Medulla oblongata (tissue), 1 donor: Measurements from ENCODE around the gene NMNAT2.
"Not testable (repeated sequence)": the region's sequence is repeated elsewhere in the genome, so short reads cannot be mapped to it uniquely, and the experiment has no call there.

Experiments used
- DNase-seq: peaks from one replicate; pipeline ENCODE4 v3.0.0-alpha.2; 2015; ENCODE audit errors: extremely low spot score

Gene NMNAT2

GRCh38 chr1:183288583-183288982 is 129.6 kb downstream of the NMNAT2 start:
- no peak for DNase-seq

GRCh38 chr1:183287191-183287675 is 130.9 kb downstream of the NMNAT2 start:
- DNase-seq: peak; percentile 15

- no peak for DNase-seq
Measured at GRCh38 chr1:183285746-183286145, 132.4 kb downstream of the NMNAT2 start.

GRCh38 chr1:183285256-183285655 is 132.9 kb downstream of the NMNAT2 start:
- no peak for DNase-seq

GRCh38 chr1:183284086-183284485 is 134.1 kb downstream of the NMNAT2 start:
- no peak for DNase-seq

- DNase-seq: no peak
Measured at GRCh38 chr1:183283286-183283685, 134.9 kb downstream of the NMNAT2 start.

GRCh38 chr1:183282101-183282855 is 135.9 kb downstream of the NMNAT2 start:
- DNase-seq: no peak

GRCh38 chr1:183281553-183282091 is 136.6 kb downstream of the NMNAT2 start:
- DNase-seq: peak; percentile 96

GRCh38 chr1:183281039-183281438 is 137.1 kb downstream of the NMNAT2 start:
- no peak for DNase-seq

- no peak for DNase-seq
Measured at GRCh38 chr1:183279835-183280234, 138.3 kb downstream of the NMNAT2 start.

- no peak for DNase-seq
Measured at GRCh38 chr1:183278739-183279591, 139.2 kb downstream of the NMNAT2 start.

GRCh38 chr1:183277821-183278738 is 140.1 kb downstream of the NMNAT2 start:
- no peak for DNase-seq

- DNase-seq: no peak
Measured at GRCh38 chr1:183276386-183277080, 141.6 kb downstream of the NMNAT2 start.

- DNase-seq: no peak
Measured at GRCh38 chr1:183275322-183275721, 142.9 kb downstream of the NMNAT2 start.

- DNase-seq: no peak
Measured at GRCh38 chr1:183274836-183275235, 143.3 kb downstream of the NMNAT2 start.

GRCh38 chr1:183273984-183274383 is 144.2 kb downstream of the NMNAT2 start:
- DNase-seq: not testable (repeated sequence)

GRCh38 chr1:183273300-183273699 is 144.9 kb downstream of the NMNAT2 start:
- no peak for DNase-seq

GRCh38 chr1:183272390-183272848 is 145.8 kb downstream of the NMNAT2 start:
- DNase-seq: no peak

- DNase-seq: no peak
Measured at GRCh38 chr1:183270541-183271141, 147.5 kb downstream of the NMNAT2 start.
